Testis (tissue), 3 donors: Measurements from ENCODE around the gene ADAMTS13. TPM values are rescaled to one million over a fixed set of nuclear protein-coding genes. Genes with fewer than 3 reads are reported as not detected.

Experiments
- DNase-seq: peaks from one replicate; pipeline ENCODE4 v3.0.0-alpha.2; 2019
- H3K27ac ChIP-seq, 2 donors: fragments of 200-600 bp; sonication (generic); one replicate each; pipeline ENCODE4 v1.5.1; 2019
- H3K27me3 ChIP-seq: fragments of 200-600 bp; sonication (generic); one replicate; pipeline ENCODE4 v1.5.1; 2019
- H3K36me3 ChIP-seq: fragments of 200-600 bp; sonication (generic); one replicate; pipeline ENCODE4 v1.5.1; 2017; ENCODE audit warnings: low read depth; ENCODE audit errors: missing control alignments
- H3K4me1 ChIP-seq: fragments of 200-600 bp; sonication (generic); one replicate; pipeline ENCODE4 v1.5.1; 2019
- H3K4me3 ChIP-seq, 2 donors: fragments of 200-600 bp; sonication (generic); one replicate each; pipeline ENCODE4 v1.5.1; 2017 to 2019
- H3K9me3 ChIP-seq: fragments of 200-600 bp; sonication (generic); one replicate; pipeline ENCODE4 v1.5.1; 2017
- POLR2A ChIP-seq: fragments of 450-650 bp; IDR thresholded peaks from one replicate; pipeline ENCODE4 v1.6.1; 2017; ENCODE audit warnings: antibody characterized with exemption, mild to moderate bottlenecking, moderate library complexity
- WGBS, 2 donors: methylation state at CpG; one replicate each; pipeline ENCODE4 v1.1.5; 2018; 5-methylcytosine and 5-hydroxymethylcytosine counted together
- intact Hi-C: fragments of 100-400 bp; cut with DNase I; formaldehyde crosslinking; loops from one replicate; pipeline ENCODE4 v1.15.1; 2023; ENCODE audit warnings: low total_unique reads
- polyA plus RNA-seq: library from polyadenylated mRNA; stranded (reverse); fragments of 350-450 nt; fragmentation: Illumina TruSeq; extraction: RNeasy Lipid Tissue Mini Kit (QIAGEN cat#74804); gene quantifications from one replicate; pipeline ENCODE4 v1.2.3, GENCODE V29; 2014; ENCODE audit warnings: low read depth, low replicate concordance; ENCODE audit not compliant: insufficient read depth
- total RNA-seq, 2 donors: library from RNA; depleted of rRNA; stranded (reverse); fragments of >200 nt; gene quantifications; one replicate each; pipeline ENCODE4 v1.2.3, GENCODE V29; 2016
- TF ChIP-seq, protein P1 (sequence below), 3 experiments: fragments of 450-650 bp in 2 of 3; fragments of 200-600 bp in 1 of 3; sonication (generic) in 1 of 3; IDR thresholded peaks; one replicate each; pipeline ENCODE4 v1.5.1; 2016 to 2019; ENCODE audit warnings: antibody characterized with exemption in 3 of 3, mild to moderate bottlenecking in 2 of 3, moderate library complexity in 1 of 3

Gene ADAMTS13
- total and polyA plus RNA-seq, 3 donors from 2014 or later = 15.4 to 21.2 (median 15.6) TPM

DNA sequence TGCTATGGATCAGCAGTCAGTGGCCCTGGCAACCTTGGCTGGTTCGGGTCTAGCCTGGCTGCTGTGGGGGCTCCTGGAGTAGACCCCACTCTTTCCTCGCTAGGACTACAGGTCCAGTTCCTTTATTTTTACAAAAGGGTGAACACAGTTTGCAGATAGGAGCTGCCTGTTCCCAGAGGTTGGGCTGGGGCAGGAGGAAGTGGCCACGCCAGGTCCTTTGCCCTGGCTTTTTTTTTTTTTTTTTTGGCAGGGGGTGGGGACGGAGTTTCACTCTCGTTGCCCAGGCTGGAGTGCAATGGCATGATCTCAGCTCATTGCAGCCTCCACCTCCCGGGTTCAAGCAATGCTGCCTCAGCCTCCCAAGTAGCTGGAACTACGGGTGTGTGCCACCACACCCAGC, 48.8 kb downstream of the ADAMTS13 start:
- no peaks in the 10 kb centered on the region for H3K36me3 ChIP-seq
- H3K4me3 ChIP-seq = no peak overlapping the region
- H3K4me1 ChIP-seq = no peaks in the 10 kb centered on the region
- 84 to 91% methylated on average over 7 of the region's 7 CpGs for WGBS, 2 donors
- H3K27me3 ChIP-seq = no peaks in the 10 kb centered on the region
- no peak for DNase-seq
- H3K9me3 ChIP-seq = no peaks in the 10 kb centered on the region
- TF ChIP-seq, protein P1, sequence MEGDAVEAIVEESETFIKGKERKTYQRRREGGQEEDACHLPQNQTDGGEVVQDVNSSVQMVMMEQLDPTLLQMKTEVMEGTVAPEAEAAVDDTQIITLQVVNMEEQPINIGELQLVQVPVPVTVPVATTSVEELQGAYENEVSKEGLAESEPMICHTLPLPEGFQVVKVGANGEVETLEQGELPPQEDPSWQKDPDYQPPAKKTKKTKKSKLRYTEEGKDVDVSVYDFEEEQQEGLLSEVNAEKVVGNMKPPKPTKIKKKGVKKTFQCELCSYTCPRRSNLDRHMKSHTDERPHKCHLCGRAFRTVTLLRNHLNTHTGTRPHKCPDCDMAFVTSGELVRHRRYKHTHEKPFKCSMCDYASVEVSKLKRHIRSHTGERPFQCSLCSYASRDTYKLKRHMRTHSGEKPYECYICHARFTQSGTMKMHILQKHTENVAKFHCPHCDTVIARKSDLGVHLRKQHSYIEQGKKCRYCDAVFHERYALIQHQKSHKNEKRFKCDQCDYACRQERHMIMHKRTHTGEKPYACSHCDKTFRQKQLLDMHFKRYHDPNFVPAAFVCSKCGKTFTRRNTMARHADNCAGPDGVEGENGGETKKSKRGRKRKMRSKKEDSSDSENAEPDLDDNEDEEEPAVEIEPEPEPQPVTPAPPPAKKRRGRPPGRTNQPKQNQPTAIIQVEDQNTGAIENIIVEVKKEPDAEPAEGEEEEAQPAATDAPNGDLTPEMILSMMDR (IDR thresholded peaks at IDR 0.05) = no peak
- TF ChIP-seq POLR2A = no peak
- intact Hi-C loops = no loop called here
- no peak overlapping the region for H3K27ac ChIP-seq

DNA sequence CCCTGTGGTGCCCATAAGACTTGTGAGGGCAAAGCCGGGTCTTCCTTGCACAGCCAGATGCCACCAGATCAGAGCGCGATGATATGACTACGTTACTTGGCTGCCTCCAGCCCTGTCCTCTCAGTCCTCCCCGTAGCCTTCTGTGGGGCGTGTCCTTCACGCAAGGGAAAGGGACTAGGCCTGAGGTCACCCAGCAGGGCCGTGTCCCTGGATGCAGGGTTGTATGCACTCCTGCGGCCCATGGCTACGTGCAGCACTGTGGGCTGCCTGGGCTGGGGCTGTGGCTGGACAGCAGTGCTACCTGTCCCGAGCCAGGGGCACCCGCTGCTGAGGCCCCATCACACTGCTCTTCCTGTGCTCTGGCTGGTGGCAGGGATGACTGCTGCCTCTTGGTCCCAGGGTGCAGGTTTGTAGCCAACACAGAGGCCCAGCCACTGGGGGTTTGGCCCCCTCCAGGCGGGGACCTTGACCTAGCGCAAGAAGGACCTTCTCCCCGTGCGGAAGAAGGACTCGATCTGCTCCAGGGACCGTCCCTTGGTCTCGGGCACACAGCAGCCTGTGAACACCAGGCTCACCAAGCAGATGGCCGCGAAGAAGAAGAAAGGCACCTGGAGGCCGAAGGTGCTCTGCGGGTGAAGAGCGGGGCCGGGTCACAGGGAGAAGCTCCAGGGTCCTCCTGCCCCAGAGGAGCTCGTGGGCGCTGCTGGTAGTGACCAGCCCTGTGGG, 49.5 kb downstream of the ADAMTS13 start:
- 76 to 77% methylated on average over 23 to 27 of the region's 27 CpGs for WGBS, 2 donors
- no peaks in the 10 kb centered on the region for H3K36me3 ChIP-seq
- H3K27me3 ChIP-seq = no peaks in the 10 kb centered on the region
- no peak for DNase-seq
- no peaks in the 10 kb centered on the region for H3K9me3 ChIP-seq
- intact Hi-C loops = no loop called here
- H3K27ac ChIP-seq = no peak overlapping the region
- H3K4me1 ChIP-seq = no peaks in the 10 kb centered on the region
- H3K4me3 ChIP-seq = no peak overlapping the region
- TF ChIP-seq, protein P1 (IDR thresholded peaks at IDR 0.05) = no peak
- TF ChIP-seq POLR2A = no peak

DNA sequence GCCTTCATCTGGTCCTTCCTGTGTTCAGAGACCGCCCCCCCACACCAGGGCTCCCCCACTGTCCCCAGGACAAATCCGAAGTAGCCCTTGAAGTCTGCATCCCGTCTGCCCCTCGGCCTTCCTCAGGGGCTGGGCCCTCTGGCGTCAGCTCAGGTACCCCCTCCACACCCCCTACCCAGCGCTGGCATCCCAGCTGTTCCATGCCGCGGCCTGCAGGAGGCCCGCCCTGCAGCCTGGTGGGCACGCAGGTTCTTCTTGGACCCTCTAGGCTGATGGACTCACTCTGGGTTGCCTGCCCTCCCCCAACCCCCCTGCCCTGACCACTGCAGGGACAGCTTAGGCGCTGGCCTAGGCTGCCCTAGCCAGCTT, 50.1 kb downstream of the ADAMTS13 start:
- WGBS, 2 donors = 79 to 81% methylated on average over 10 to 11 of the region's 11 CpGs
- no peak overlapping the region for H3K4me3 ChIP-seq

DNA sequence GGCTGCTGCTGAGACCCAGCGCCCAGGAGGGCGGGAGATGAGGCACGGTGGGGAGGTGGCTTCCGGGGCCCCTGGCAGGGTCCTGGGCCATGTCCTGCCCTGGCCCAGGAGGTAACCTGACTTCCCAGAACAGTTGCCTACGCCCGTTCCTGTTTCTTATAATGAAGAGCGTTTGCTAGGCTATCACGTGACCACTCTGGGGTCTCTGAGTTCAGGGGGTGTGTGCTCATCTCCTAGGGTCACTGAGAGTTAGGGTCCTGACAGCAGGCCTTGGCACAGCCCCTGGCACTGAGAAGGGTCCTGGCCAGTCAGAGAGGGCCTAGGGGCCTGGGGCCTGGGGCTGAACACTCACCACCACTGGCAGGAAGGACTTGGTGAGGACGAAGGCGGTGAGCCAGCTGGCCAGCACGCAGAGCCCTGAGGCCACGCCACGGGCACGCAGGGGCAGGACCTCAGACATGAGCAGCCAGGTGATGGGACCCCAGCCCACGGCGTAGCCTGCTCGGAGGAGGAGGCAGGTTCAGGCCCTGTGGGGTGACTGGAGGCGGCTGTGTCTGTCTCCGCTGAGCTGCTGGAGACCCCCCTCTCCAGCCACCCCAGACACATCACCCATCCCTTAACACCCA, 50.7 kb downstream of the ADAMTS13 start:
- H3K36me3 ChIP-seq = no peaks in the 10 kb centered on the region
- WGBS, 2 donors = 73 to 84% methylated on average over 10 to 19 of the region's 19 CpGs

More for the DNA sequence above, 50.1 kb downstream of the ADAMTS13 start:
- Histone ChIP-seq H3K27ac (no peak overlapping the region), H3K9me3 (no peaks in the 10 kb centered on the region), H3K27me3 (no peaks in the 10 kb centered on the region), H3K4me1 (no peaks in the 10 kb centered on the region), H3K36me3 (no peaks in the 10 kb centered on the region)
- TF ChIP-seq, protein P1 (IDR thresholded peaks at IDR 0.05) = no peak
- TF ChIP-seq POLR2A = no peak
- intact Hi-C loops = no loop called here
- DNase-seq = no peak

More for the DNA sequence above, 50.7 kb downstream of the ADAMTS13 start:
- no peak overlapping the region for H3K4me3 ChIP-seq
- no peak overlapping the region for H3K27ac ChIP-seq
- no peaks in the 10 kb centered on the region for H3K27me3 ChIP-seq
- intact Hi-C loops = no loop called here
- DNase-seq = no peak
- TF ChIP-seq, protein P1 (IDR thresholded peaks at IDR 0.05) = no peak
- TF ChIP-seq POLR2A = no peak
- H3K9me3 ChIP-seq = no peaks in the 10 kb centered on the region
- no peaks in the 10 kb centered on the region for H3K4me1 ChIP-seq
